Epithelial cell of proximal tubule (primary cell): ENCODE measurements around the gene CALML3. TPM values are rescaled to one million over a fixed set of nuclear protein-coding genes. Genes with fewer than 3 reads are reported as not detected.

ENCODE experiments used
- DNase-seq: peaks from one replicate; pipeline ENCODE4 v3.0.0-alpha.2; 2011; ENCODE audit warnings: low read depth
- H3K4me3 ChIP-seq: 2 replicates; pipeline ENCODE4 v1.5.1; 2011; ENCODE audit warnings: low read depth, mild to moderate bottlenecking, low read length
- CTCF ChIP-seq: conservative IDR thresholded peaks from 2 replicates; pipeline ENCODE4 v1.5.1; 2012; ENCODE audit warnings: low read depth, mild to moderate bottlenecking, low read length
- total RNA-seq: library from RNA; depleted of rRNA; stranded (reverse); fragments of >200 nt; gene quantifications from 2 replicates; pipeline ENCODE4 v1.2.3, GENCODE V29; 2015

CALML3 gene
- total RNA-seq, 1 donor from 2014 or later: not detected

GRCh38 chr10:5486853-5487235 lies 37.9 kb upstream of the CALML3 start:
- no peak overlapping the region for H3K4me3 ChIP-seq
- no peak for TF ChIP-seq CTCF
- no peak for DNase-seq

DNA sequence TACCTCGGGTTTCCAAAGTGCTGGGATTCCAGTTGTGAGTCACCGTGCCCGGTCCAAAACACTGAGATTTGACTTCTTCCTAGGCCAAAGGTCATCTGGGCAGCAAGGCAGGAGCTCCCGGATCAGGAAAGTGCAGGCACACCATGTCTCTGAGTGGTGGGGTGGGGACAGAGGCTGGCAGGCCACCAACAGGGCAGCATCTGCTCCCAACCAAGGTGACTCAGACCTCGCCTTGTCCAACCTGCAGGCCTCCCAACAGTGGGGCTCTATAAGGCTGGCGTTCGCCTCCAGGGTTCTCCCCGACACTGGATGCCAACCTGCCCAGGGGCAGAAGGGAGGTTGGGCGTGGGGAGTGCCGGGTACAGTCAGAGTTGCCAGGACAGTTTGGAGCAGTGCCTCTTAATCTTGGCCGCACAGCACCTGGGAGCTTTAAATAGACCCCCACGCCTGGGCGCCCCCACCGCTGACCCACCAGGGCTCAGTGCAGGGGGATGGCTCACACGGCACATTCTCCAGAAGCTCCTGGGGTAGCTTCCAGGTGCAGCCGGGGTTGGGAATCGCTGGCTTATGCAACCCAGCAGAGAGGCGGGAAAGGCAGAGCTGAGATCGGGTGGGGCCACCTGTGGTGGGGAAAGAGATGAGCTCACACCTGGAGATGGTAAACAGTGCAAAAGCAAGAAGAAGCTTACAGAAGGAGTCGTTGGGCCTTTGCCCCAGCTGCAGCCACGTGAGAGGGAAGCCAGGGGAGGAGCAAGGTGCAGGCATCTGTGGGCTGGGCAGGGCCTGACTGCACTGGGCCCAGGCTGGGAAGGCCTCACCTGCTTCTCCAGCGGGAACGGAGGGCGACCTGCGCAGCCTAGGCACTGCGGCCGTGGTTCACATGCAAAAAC lies 36.2 kb upstream of the CALML3 start:
- no peak overlapping the region for H3K4me3 ChIP-seq
- no peak for DNase-seq

GRCh38 chr10:5490032-5490431 lies 34.7 kb upstream of the CALML3 start:
- no peak for DNase-seq
- H3K4me3 ChIP-seq: no peak overlapping the region
- TF ChIP-seq CTCF: no peak

More for the DNA sequence above, 36.2 kb upstream of the CALML3 start:
- TF ChIP-seq CTCF: no peak

DNA sequence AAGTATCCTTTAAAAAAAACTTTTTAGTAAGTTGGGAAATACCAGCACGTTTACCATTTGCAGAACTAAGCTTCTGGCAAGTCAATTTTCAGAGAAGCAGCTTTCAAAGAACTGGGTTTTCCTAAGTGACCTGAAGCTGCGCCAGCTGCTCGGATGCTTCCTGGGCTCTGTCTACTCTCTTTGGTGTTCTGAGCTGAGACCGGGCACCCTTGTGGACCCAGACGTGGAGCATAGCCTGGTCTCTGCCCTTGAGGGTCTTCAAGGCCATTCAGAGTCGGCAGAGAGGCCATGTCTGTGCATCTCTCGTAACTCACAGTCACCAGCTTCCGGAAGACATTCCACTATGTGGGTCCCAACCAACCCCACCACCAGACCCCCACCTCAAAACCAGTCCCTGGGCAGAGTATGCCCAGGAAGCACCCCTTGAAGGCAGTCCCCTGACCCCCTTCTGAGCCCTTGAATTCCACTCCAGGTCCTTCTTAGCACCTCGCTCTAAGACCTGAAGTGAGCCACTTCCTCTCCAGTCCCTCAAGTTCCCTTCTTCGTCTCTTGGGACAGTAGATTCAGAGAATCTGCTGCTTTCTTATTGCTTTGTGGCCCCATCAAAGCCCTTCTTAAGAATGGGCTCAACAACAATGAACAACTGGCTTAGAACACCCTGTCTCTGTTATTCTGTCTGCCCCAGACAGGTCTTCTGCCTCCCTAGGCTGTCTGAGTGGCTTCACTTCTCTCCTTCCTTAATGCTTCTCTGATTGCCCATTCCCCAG lies 33.9 kb upstream of the CALML3 start:
- DNase-seq: no peak
- no peak for TF ChIP-seq CTCF
- no peak overlapping the region for H3K4me3 ChIP-seq

GRCh38 chr10:5491477-5491876 lies 33.3 kb upstream of the CALML3 start:
- no peak for DNase-seq
- H3K4me3 ChIP-seq: no peak overlapping the region
- no peak for TF ChIP-seq CTCF

DNA sequence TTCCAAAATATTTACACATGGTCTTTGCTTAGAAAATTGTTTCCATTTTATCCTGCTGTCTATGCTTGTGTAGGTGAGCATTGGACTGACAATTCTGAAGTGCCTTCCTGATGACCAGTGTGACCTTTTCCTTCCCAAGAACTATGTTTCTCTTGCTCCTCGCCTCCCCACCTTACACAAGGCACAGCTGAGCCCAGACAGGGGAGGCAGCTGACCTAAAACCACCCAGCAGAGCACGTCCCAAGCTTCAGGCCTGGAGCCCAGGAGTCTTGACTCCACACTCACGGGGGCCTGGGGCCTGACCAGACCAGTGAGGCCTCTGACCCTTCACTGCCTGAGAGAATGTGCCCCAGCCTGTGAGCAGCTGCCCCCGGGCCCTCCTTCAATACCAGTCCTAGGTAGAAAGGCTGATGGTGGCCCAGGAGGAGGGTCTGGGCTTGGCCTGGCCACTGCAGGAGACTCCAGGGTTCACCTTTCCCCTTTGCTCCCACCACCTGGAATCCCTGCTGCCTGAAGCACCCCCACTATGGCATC lies 32.4 kb upstream of the CALML3 start:
- no peak for TF ChIP-seq CTCF
- no peak for DNase-seq
- no peak overlapping the region for H3K4me3 ChIP-seq
